ENCODE data around the gene ING3. TPM values are rescaled to one million over a fixed set of nuclear protein-coding genes. Genes with fewer than 3 reads are reported as not detected.
A peak's percentile ranks its signal among the peaks of the same experiment; 100 is the strongest.

The ING3 gene
- total and polyA plus RNA-seq, 9 of the 15 experiments (the other 6 are each of a cell fraction or from before 2014, with no cell fraction given): 22.8 to 233 (median 50.4) TPM

GRCh38 chr7:120993553-120994191, 43.1 kb downstream of the ING3 start (continued):
- TF ChIP-seq MCM7 (IDR thresholded peaks at IDR 0.05) (no peak), STAT5B (CRISPR knock-in tag; IDR thresholded peaks at IDR 0.05) (no peak), SRSF3 (IDR thresholded peaks at IDR 0.05; ENCODE audit: insufficient read depth, low read length) (no peak), ZNF280B (CRISPR knock-in tag; IDR thresholded peaks at IDR 0.05) (no peak), SMAD2 (IDR thresholded peaks at IDR 0.05; ENCODE audit: low read depth, low read length) (no peak), ARID1B (IDR thresholded peaks at IDR 0.05) (peak; percentile 11; the same call in 1 of the 2 replicates), KDM2B (CRISPR knock-in tag; IDR thresholded peaks at IDR 0.05) (0 out of 2 replicates have a peak, but pooled peaks have one; percentile 44), ZBTB11 (CRISPR knock-in tag; IDR thresholded peaks at IDR 0.05) (no peak), SRF (CRISPR knock-in tag; IDR thresholded peaks at IDR 0.05) (no peak), ZNF24 (IDR thresholded peaks at IDR 0.05) (no peak), DIDO1 (tag; IDR thresholded peaks at IDR 0.05; ENCODE audit: low read depth) (no peak), ZNF699 (CRISPR knock-in tag; IDR thresholded peaks at IDR 0.05; ENCODE audit: insufficient replicate concordance) (no peak), SFPQ (IDR thresholded peaks at IDR 0.05; ENCODE audit: low read depth, low read length) (no peak), THRAP3 (IDR thresholded peaks at IDR 0.05; ENCODE audit: borderline replicate concordance) (no peak), KDM4B (IDR thresholded peaks at IDR 0.05; ENCODE audit: borderline replicate concordance in 2 of 2, low read depth in 1 of 2) (no peak), ZNF778 (CRISPR knock-in tag; IDR thresholded peaks at IDR 0.05) (no peak)
- TF ChIP-seq, protein P1, sequence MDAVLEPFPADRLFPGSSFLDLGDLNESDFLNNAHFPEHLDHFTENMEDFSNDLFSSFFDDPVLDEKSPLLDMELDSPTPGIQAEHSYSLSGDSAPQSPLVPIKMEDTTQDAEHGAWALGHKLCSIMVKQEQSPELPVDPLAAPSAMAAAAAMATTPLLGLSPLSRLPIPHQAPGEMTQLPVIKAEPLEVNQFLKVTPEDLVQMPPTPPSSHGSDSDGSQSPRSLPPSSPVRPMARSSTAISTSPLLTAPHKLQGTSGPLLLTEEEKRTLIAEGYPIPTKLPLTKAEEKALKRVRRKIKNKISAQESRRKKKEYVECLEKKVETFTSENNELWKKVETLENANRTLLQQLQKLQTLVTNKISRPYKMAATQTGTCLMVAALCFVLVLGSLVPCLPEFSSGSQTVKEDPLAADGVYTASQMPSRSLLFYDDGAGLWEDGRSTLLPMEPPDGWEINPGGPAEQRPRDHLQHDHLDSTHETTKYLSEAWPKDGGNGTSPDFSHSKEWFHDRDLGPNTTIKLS (IDR thresholded peaks at IDR 0.05; ENCODE audit: borderline replicate concordance, low read depth): no peak
- TF ChIP-seq, protein P2, sequence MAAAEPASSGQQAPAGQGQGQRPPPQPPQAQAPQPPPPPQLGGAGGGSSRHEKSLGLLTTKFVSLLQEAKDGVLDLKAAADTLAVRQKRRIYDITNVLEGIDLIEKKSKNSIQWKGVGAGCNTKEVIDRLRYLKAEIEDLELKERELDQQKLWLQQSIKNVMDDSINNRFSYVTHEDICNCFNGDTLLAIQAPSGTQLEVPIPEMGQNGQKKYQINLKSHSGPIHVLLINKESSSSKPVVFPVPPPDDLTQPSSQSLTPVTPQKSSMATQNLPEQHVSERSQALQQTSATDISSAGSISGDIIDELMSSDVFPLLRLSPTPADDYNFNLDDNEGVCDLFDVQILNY (CRISPR knock-in tag; IDR thresholded peaks at IDR 0.05): no peak
